K562 (cell line): Measurements from ENCODE around the gene ENO2. TPM values are rescaled to one million over a fixed set of nuclear protein-coding genes. Genes with fewer than 3 reads are reported as not detected.

Experiments
- ATAC-seq: fragments of 200-7000 bp; cut with Tn5 transposase; 3 replicates; pipeline ENCODE4 v1.9.1; 2020; ENCODE audit warnings: moderate library complexity
- BruUV-seq: library from RNA; stranded (reverse); fragments of 400-500 nt; replicated peaks from 2 replicates; lab custom pipeline; 2021; lab: Mats Ljungman, UMichigan
- CTCF ChIA-PET: fragments of 300-600 bp; formaldehyde crosslinking; extraction: SDS; loops from one replicate; lab custom pipeline; 2021; ENCODE audit warnings: low intra/inter-chr PET ratio; lab: Yijun Ruan, JAX
- POLR2A ChIA-PET: fragments of 300-600, 350-650 bp; sonication (Branson Sonifier 250); formaldehyde crosslinking; extraction: SDS; loops from one replicate; lab custom pipeline; 2021; ENCODE audit warnings: antibody characterized with exemption, inconsistent platforms; lab: Yijun Ruan, JAX
- DNase-seq, 4 experiments: peaks; one replicate each; pipeline versions ENCODE4 v3.0.0 to v3.0.0-alpha.2; 2011 to 2018; ENCODE audit warnings: low spot score in 3 of 4, mixed read lengths in 3 of 4; ENCODE audit errors: extremely low read depth in 1 of 4
- FAIRE-seq: peaks from 2 replicates; lab custom pipeline; 2011; peaks lifted over from hg19 to GRCh38; lab: Jason Lieb, UNC
- H2AFZ ChIP-seq: 2 replicates; pipeline ENCODE4 v1.6.0; 2011; ENCODE audit warnings: low read depth, low read length, control low read depth, inconsistent platforms
- H3K27ac ChIP-seq: fragments of 200-600 bp; 3 replicates; pipeline ENCODE4 v1.8.0; 2011; ENCODE audit warnings: low read depth, mild to moderate bottlenecking, control low read depth, inconsistent platforms, low read length, moderate library complexity, mixed read lengths; ENCODE audit errors: extremely low read depth
- H3K27me3 ChIP-seq, 2 experiments: fragments of 300-600 bp in 1 of 2; 2 replicates in 1 of 2; 3 replicates in 1 of 2; pipeline versions ENCODE4 v1.6.0 to v1.8.0; 2011; ENCODE audit warnings: inconsistent platforms in 2 of 2, low read length in 2 of 2, mild to moderate bottlenecking in 1 of 2, mixed read lengths in 1 of 2, moderate library complexity in 1 of 2; ENCODE audit not compliant: control insufficient read depth in 2 of 2, insufficient read depth in 2 of 2
- H3K36me3 ChIP-seq: fragments of 300-600 bp; 3 replicates; pipeline ENCODE4 v1.8.0; 2011; ENCODE audit warnings: mild to moderate bottlenecking, low read length, inconsistent platforms; ENCODE audit not compliant: control insufficient read depth, insufficient read depth
- H3K4me1 ChIP-seq, 2 experiments: fragments of 200-600 bp in 1 of 2; replicated peaks in 1 of 2; 2 replicates in 1 of 2; 3 replicates in 1 of 2; pipeline versions ENCODE4 v1.5.1 to v1.8.0; 2011; ENCODE audit warnings: inconsistent platforms in 2 of 2, low read length in 2 of 2, mild to moderate bottlenecking in 1 of 2, mixed read lengths in 1 of 2, moderate library complexity in 1 of 2; ENCODE audit not compliant: control insufficient read depth in 2 of 2, insufficient read depth in 2 of 2
- H3K4me2 ChIP-seq: 2 replicates; pipeline ENCODE4 v1.6.1; 2011; ENCODE audit warnings: low read length, control low read depth, inconsistent platforms, mixed read lengths; ENCODE audit not compliant: insufficient read depth
- H3K4me3 ChIP-seq: fragments of 200-600 bp; sonication (generic), shearing (Covaris generic); 2 replicates; pipeline ENCODE4 v1.5.1; 2016; ENCODE audit warnings: control low read depth, inconsistent platforms
- H3K79me2 ChIP-seq: fragments of 200-600 bp; 3 replicates; pipeline ENCODE4 v1.8.0; 2011; ENCODE audit warnings: low read length, inconsistent platforms; ENCODE audit not compliant: control insufficient read depth, insufficient read depth
- H3K9ac ChIP-seq, 2 experiments: 2 replicates each; pipeline versions ENCODE4 v1.6.0 to v1.6.1; 2011; ENCODE audit warnings: low read depth in 2 of 2, low read length in 2 of 2, control low read depth in 1 of 2, inconsistent platforms in 1 of 2, mild to moderate bottlenecking in 1 of 2, mixed read lengths in 1 of 2; ENCODE audit not compliant: insufficient read depth in 1 of 2
- H3K9me1 ChIP-seq: one replicate; pipeline ENCODE4 v1.6.0; 2011; ENCODE audit warnings: inconsistent platforms, mild to moderate bottlenecking, low read length, moderate library complexity; ENCODE audit not compliant: control insufficient read depth, insufficient read depth
- H3K9me3 ChIP-seq: replicated peaks from 2 replicates; pipeline ENCODE4 v1.5.1; 2011; ENCODE audit warnings: low read depth, low read length, inconsistent platforms; ENCODE audit not compliant: control insufficient read depth, insufficient read depth
- H4K20me1 ChIP-seq: replicated peaks from 2 replicates; pipeline ENCODE4 v1.6.1; 2011; ENCODE audit warnings: low read length, inconsistent platforms, mixed read lengths; ENCODE audit not compliant: control insufficient read depth, insufficient read depth
- ARNT ChIP-seq, 2 experiments: fragments of 450-650 bp; IDR thresholded peaks; 2 replicates each; pipeline ENCODE4 v1.6.1; 2016; ENCODE audit warnings: mild to moderate bottlenecking in 1 of 2
- CREM ChIP-seq: IDR thresholded peaks from 2 replicates; pipeline ENCODE4 v1.6.1; 2014; ENCODE audit warnings: antibody characterized with exemption, low read depth
- POLR2G ChIP-seq: fragments of 200-400 bp; formaldehyde crosslinking; IDR thresholded peaks from 2 replicates; pipeline ENCODE4 v1.6.1; 2017; ENCODE audit warnings: low read depth, mild to moderate bottlenecking, antibody characterized with exemption, low read length, moderate library complexity
- SPI1 ChIP-seq: IDR thresholded peaks from 2 replicates; pipeline ENCODE4 v1.6.1; 2011; ENCODE audit warnings: low read depth, low read length, control low read depth, borderline replicate concordance
- SREBF1 ChIP-seq: fragments of 150-350 bp; IDR thresholded peaks from 2 replicates; pipeline ENCODE4 v1.6.1; 2014; ENCODE audit warnings: antibody characterized with exemption, low read depth, low read length, borderline replicate concordance
- WGBS: fragments of 100-300 bp; shearing (Covaris generic); methylation state at CpG from one replicate; pipeline ENCODE4 v1.1.6; 2016; ENCODE audit warnings: low coverage, mixed read lengths; ENCODE audit not compliant: insufficient coverage; ENCODE audit errors: missing lambda C conversion rate; 5-methylcytosine and 5-hydroxymethylcytosine counted together
- in situ Hi-C: fragments of 300-500 bp; cut with MboI; formaldehyde crosslinking; loops from 4 replicates; pipeline ENCODE4 v1.15.0; 2018; ENCODE audit warnings: inconsistent platforms, mixed read lengths
- intact Hi-C: fragments of 100-400 bp; cut with micrococcal nuclease; formaldehyde crosslinking; loops from 2 replicates; pipeline ENCODE4 v1.14.2; 2022
- polyA plus RNA-seq, 8 experiments: library from polyadenylated mRNA; depleted of rRNA in 4 of 8; stranded (reverse) in 5 of 8; unstranded in 3 of 8; fragments of >200 nt; fragmentation: Nextera tagmentation in 2 of 8; fragmentation: Illumina TruSeq in 1 of 8; extraction: Ambion mirVana in 2 of 8; extraction: Trizol in 1 of 8; gene quantifications; 2 replicates each; pipeline versions ENCODE4 v1.2.1 to v1.2.3, GENCODE V29; 2011 to 2014; ENCODE audit warnings: inconsistent platforms in 1 of 8, missing spikeins in 1 of 8
- total RNA-seq, 7 experiments: library from RNA; depleted of rRNA in 6 of 7; stranded (reverse); fragments of >200 nt in 6 of 7; fragmentation: Illumina TruSeq in 2 of 7; extraction: Trizol in 2 of 7; gene quantifications; 2 replicates each; pipeline versions ENCODE4 v1.2.1 to v1.2.3, GENCODE V29; 2011 to 2021; ENCODE audit warnings: low replicate concordance in 1 of 7

The ENO2 gene
- total and polyA plus RNA-seq, 9 of the 15 experiments (the other 6 are each of a cell fraction or from before 2014, with no cell fraction given): 10.9 to 43.3 (median 21.0) TPM

DNA sequence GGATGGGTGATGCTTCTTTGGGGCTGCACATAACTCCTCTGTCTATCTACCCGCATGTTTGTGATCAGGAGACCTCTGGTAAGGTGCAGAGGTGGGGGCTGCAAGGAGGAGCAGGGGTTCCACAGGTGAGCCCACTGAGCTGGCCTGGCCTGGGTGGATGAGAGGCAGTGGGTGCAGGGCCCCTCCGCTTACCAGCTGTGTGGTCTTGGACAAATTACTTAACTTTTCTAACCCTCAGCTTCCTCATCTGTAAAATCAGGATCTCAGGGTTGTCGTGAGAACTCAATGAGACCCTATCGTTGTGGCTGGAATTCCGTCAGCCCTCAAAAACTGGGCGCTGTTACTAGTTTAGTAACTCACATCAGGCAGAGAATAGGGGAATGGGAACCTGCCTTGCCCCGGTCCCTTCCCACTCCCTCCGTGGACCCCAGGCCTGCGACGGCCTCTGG is 44.3 kb downstream of the ENO2 start:
- Histone ChIP-seq H3K27ac (no peak overlapping the region), H4K20me1 (no peaks in the 10 kb centered on the region), H2AFZ (no peak overlapping the region), H3K4me3 (no peak overlapping the region), H3K9me3 (no peaks in the 10 kb centered on the region), H3K4me1 (peaks cover 28 to 70% of the 10 kb centered on the region in 2 experiments), H3K79me2 (peaks cover 10% of the 10 kb centered on the region; the same call in 2 of the 3 replicates), H3K27me3 (no peaks in the 10 kb centered on the region), H3K9ac (peak overlapping the region in 1 of 2 experiments; percentile 61; a peak in 1 of 4 replicates), H3K9me1 (no peaks in the 10 kb centered on the region), H3K36me3 (no peaks in the 10 kb centered on the region), H3K4me2 (no peak overlapping the region)
- DNase-seq (no peak), FAIRE-seq (no peak), ATAC-seq (no peak)
- ChIA-PET CTCF (no interaction called here), POLR2A (interaction anchor here (8.0 kb wide), 1 partner anchor 13 kb away, joined by 98 read pairs; the partner anchor contains the start of genes C12orf57 and RNU7-1)
- in situ Hi-C loops: no loop called here
- TF ChIP-seq SREBF1: no peak
- 90% methylated on average over 6 of the region's 10 CpGs for WGBS
- BruUV-seq: no TSS peak
- intact Hi-C loops: no loop called here

DNA sequence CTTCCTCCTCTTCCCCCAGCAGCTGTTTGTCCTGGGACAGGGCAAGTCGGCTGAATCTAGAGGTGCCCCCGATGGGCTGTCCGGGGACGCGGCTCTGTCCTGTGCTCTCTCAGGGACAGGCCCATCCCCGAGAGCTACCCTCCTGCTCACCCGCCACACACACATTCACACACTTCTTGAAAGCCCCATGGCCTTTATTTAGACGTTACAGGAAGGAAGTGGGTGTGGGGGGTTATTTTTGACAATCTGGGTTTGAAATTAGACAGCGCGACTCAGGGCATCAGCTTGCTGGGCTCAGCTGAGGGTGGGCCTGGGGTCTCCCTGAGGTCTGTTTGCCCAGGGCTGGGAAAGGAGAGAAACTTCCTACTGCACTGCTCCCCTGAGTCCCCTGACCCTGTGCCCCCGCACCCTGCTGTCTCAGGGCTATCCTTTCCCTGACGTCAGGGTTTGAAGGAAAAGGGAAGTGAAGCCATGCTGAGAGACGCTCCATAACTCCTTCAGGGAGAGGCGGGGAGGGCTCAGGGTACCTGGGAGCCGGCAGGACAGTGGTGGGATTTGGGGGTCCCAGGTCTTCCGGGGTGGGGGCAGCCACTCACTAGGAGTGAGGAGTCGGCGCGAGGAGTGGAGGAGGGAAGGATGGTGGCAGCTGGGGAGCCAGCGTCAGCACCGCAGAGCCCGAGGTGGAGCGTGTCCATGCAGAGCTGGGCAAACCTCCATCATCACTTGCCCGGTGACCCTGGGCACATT is 44.9 kb downstream of the ENO2 start:
- no peak for ATAC-seq
- H3K27me3 ChIP-seq: no peaks in the 10 kb centered on the region
- no peak overlapping the region for H3K4me3 ChIP-seq
- intact Hi-C loops: no loop called here
- H3K36me3 ChIP-seq: no peaks in the 10 kb centered on the region
- in situ Hi-C loops: no loop called here
- no peak overlapping the region for H3K4me2 ChIP-seq
- peaks cover 10% of the 10 kb centered on the region; the same call in 2 of the 3 replicates for H3K79me2 ChIP-seq
- H2AFZ ChIP-seq: no peak overlapping the region
- no peaks in the 10 kb centered on the region for H3K9me1 ChIP-seq
- no TSS peak for BruUV-seq
- WGBS: 65% methylated on average over 18 of the region's 24 CpGs
- no peak overlapping the region for H3K27ac ChIP-seq
- H4K20me1 ChIP-seq: no peaks in the 10 kb centered on the region
- POLR2A ChIA-PET: interaction anchor here (0.7 to 8.0 kb wide), 2 partner anchors 14 to 90 kb away, joined by 4 to 98 read pairs; partner anchors contain the start of genes C12orf57 and RNU7-1
- peaks cover 28 to 70% of the 10 kb centered on the region in 2 experiments for H3K4me1 ChIP-seq
- CTCF ChIA-PET: interaction anchor here (1.4 kb wide), 1 partner anchor 36 kb away, joined by 4 read pairs; no protein-coding TSS in a partner anchor
- FAIRE-seq: no peak
- H3K9ac ChIP-seq: peak overlapping the region in 1 of 2 experiments; percentile 61; a peak in 1 of 4 replicates
- no peaks in the 10 kb centered on the region for H3K9me3 ChIP-seq
- no peak for DNase-seq
- TF ChIP-seq SPI1 (peak; percentile 87), ARNT (IDR thresholded peaks at IDR 0.05) (no peak), CREM (peak; percentile 33; the same call in 1 of the 2 replicates), POLR2G (0 out of 2 replicates have a peak, but pooled peaks have one; percentile 5)
